Activated CD4-positive, alpha-beta T cell treated with anti-CD3 and anti-CD28 coated beads for 36 hours (primary cell): ENCODE measurements around the gene DCAF6. TPM values are rescaled to one million over a fixed set of nuclear protein-coding genes. Genes with fewer than 3 reads are reported as not detected.

Experiments
- ATAC-seq: fragments of 200-7000 bp; cut with Tn5 transposase; one replicate; pipeline ENCODE4 v1.10.0; 2021; ENCODE audit warnings: mild to moderate bottlenecking, moderate library complexity
- CTCF ChIA-PET: fragments of 350-600 bp; sonication (Branson Sonifier 250); formaldehyde crosslinking; loops from one replicate; lab custom pipeline; 2021; ENCODE audit warnings: antibody characterized with exemption; lab: Charles Lee
- POLR2A ChIA-PET: fragments of 350-600 bp; sonication (Branson Sonifier 250); formaldehyde crosslinking; loops from one replicate; lab custom pipeline; 2021; ENCODE audit warnings: antibody characterized with exemption, inconsistent platforms; lab: Charles Lee
- DNase-seq: peaks from one replicate; pipeline ENCODE4 v3.0.0-alpha.2; 2020
- H3K27ac Mint-ChIP-seq: one replicate; pipeline ENCODE4 v1.8.0; 2021; ENCODE audit warnings: mixed read lengths
- H3K27me3 Mint-ChIP-seq: one replicate; pipeline ENCODE4 v1.8.0; 2021; ENCODE audit warnings: mixed read lengths
- H3K36me3 Mint-ChIP-seq: one replicate; pipeline ENCODE4 v1.8.0; 2021; ENCODE audit warnings: low read depth, mixed read lengths
- H3K4me1 Mint-ChIP-seq: one replicate; pipeline ENCODE4 v1.8.0; 2021; ENCODE audit warnings: mixed read lengths
- H3K4me3 Mint-ChIP-seq: one replicate; pipeline ENCODE4 v1.8.0; 2021; ENCODE audit warnings: mild to moderate bottlenecking, moderate library complexity, mixed read lengths
- H3K9me3 Mint-ChIP-seq: one replicate; pipeline ENCODE4 v1.8.0; 2021; ENCODE audit warnings: low read depth, mixed read lengths
- intact Hi-C, 2 experiments: fragments of 100-400 bp; cut with DNase I in 1 of 2; cut with micrococcal nuclease in 1 of 2; formaldehyde crosslinking; loops; one replicate each; pipeline versions ENCODE4 v1.14.2 to v1.15.1; 2022 to 2024; cut with DNase I, micrococcal nuclease
- total RNA-seq, 2 experiments: library from RNA; stranded (reverse); gene quantifications; one replicate each; pipeline ENCODE4 v1.2.3, GENCODE V29; 2021

DCAF6 gene
- total RNA-seq, 2 experiments from 2014 or later: 25.6 to 28.8 TPM

DNA sequence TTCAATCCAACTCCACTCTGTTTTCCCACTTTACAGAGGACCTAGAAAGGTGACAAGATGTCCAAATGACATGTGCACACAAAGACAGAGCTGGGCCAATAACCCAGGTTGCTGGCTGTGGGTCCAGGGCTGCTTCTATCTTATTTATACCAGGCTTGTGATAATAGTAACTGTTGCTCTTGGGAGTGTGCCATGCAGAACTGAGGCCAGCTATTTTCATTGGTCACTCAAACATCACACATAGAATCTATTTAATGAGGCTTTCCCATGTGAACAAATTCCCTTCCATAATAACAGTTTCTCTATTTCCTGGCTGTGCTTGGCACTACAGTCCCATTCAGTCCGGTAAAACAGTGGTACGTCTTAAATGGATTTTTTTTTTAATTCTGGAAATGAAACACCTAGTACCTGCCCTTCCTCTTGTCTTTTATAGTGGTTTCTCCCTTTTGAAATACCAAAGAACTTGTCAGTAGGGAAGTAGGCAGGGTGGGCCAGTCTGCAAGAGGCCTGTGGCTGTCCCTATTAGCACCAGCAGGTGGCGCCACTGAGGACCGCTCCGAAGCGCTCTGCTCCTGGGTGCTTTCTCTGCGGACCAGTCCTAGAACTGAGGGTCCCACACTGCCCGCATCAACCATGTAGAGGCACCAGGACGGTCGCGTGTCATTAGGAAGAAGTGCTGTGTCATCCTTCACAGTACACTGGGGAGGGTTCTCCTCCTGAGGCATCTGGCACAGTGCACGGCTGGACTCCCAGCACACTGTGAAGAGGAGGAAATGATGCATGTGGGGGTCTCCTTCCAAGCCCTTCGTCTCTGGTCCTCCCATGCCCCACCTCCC lies 148.1 kb downstream of the DCAF6 start:
- ChIA-PET POLR2A (no interaction called here), CTCF (interaction anchor here (0.7 to 3.5 kb wide), 30 partner anchors 8 to 214 kb away, joined by 3 to 41 read pairs (median 3); partner anchors contain the start of gene MPC2)
- Mint-ChIP-seq H3K4me3 (no peak overlapping the region), H3K4me1 (no peaks in the 10 kb centered on the region), H3K27ac (no peak overlapping the region), H3K27me3 (no peaks in the 10 kb centered on the region), H3K9me3 (no peaks in the 10 kb centered on the region), H3K36me3 (no peaks in the 10 kb centered on the region)
- DNase-seq (peak; percentile 81), ATAC-seq (peak; percentile 79)
- intact Hi-C loops: loop anchor here (1.0 to 10.0 kb wide), 7 partner anchors 53 to 482 kb away; partner anchors contain the start of genes DCAF6 (in 1 of the 2), GPR161 (in 1 of the 2) and MPC2 (in 1 of the 2)

GRCh38 chr1:168085401-168085872 lies 149.0 kb downstream of the DCAF6 start:
- Mint-ChIP-seq H3K27ac (no peak overlapping the region), H3K27me3 (no peaks in the 10 kb centered on the region), H3K9me3 (no peaks in the 10 kb centered on the region), H3K4me1 (no peaks in the 10 kb centered on the region), H3K4me3 (no peak overlapping the region), H3K36me3 (no peaks in the 10 kb centered on the region)
- intact Hi-C loops: loop anchor here (2.0 to 10.0 kb wide), 2 partner anchors 237 to 371 kb away; no protein-coding TSS in a partner anchor
- POLR2A ChIA-PET: no interaction called here
- ATAC-seq (no peak), DNase-seq (no peak)
- CTCF ChIA-PET: interaction anchor here (0.7 to 2.6 kb wide), 19 partner anchors 9 to 485 kb away, joined by 3 to 13 read pairs (median 3); partner anchors contain the start of gene MPC2

DNA sequence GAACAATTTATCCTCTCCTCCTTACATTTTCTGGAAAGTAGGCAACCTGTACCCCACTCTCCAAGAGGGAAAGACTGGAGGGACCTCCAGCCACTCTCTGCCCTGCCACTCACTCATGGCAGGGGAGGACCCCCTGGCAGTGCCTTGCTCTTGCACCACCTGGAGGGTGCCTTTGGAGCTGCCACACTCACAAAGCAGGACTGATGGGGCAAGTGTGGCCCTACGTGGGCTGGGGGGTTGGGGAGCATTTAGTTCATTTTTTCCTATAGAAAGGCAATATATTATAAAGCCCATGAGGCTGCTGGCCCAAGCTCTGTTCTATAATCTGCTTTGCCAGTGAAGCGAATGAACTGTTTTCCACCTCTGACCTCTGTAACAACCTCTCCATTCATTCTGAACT lies 150.0 kb downstream of the DCAF6 start:
- no peak overlapping the region for H3K27ac Mint-ChIP-seq
- POLR2A ChIA-PET: no interaction called here
- H3K4me1 Mint-ChIP-seq: no peaks in the 10 kb centered on the region
- CTCF ChIA-PET: interaction anchor here (0.7 to 2.4 kb wide), 6 partner anchors 9 to 486 kb away, joined by 3 to 13 read pairs (median 4); no protein-coding TSS in a partner anchor
- H3K27me3 Mint-ChIP-seq: no peaks in the 10 kb centered on the region
- ATAC-seq (no peak), DNase-seq (no peak)
- H3K9me3 Mint-ChIP-seq: no peaks in the 10 kb centered on the region
- intact Hi-C loops: loop anchor here in 1 of 2 experiments (10.0 kb wide), 1 partner anchor 372 kb away; no protein-coding TSS in a partner anchor
- H3K4me3 Mint-ChIP-seq: no peak overlapping the region
- H3K36me3 Mint-ChIP-seq: no peaks in the 10 kb centered on the region

DNA sequence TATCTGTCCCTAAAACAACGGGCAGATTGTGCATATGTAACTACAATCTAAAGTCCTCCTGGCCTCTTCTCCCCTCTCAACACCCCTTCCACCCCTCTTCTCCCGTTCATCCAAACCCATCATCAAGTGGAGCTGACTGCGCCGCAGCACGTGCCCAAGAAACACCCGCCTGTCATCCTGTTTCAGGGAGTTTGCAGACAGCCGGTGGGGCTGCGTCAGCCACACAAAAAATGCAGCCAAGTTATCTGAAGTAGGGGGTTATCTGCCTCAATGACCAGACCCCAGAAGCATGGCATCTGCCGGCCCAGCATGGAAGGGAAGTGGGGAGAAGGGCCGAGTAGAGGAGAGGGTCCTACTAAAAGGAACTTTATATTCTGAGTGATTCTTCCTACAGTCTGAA lies 151.2 kb downstream of the DCAF6 start:
- no peak for DNase-seq
- no peaks in the 10 kb centered on the region for H3K9me3 Mint-ChIP-seq
- no peaks in the 10 kb centered on the region for H3K36me3 Mint-ChIP-seq
- no peaks in the 10 kb centered on the region for H3K4me1 Mint-ChIP-seq
- H3K27ac Mint-ChIP-seq: no peak overlapping the region
- intact Hi-C loops: loop anchor here in 1 of 2 experiments (10.0 kb wide), 1 partner anchor 373 kb away; no protein-coding TSS in a partner anchor
- ChIA-PET POLR2A (no interaction called here), CTCF (interaction anchor here (0.8 kb wide), 2 partner anchors 9 to 19 kb away, joined by 3 read pairs; no protein-coding TSS in a partner anchor)
- no peak for ATAC-seq
- no peak overlapping the region for H3K4me3 Mint-ChIP-seq
- no peaks in the 10 kb centered on the region for H3K27me3 Mint-ChIP-seq

DNA sequence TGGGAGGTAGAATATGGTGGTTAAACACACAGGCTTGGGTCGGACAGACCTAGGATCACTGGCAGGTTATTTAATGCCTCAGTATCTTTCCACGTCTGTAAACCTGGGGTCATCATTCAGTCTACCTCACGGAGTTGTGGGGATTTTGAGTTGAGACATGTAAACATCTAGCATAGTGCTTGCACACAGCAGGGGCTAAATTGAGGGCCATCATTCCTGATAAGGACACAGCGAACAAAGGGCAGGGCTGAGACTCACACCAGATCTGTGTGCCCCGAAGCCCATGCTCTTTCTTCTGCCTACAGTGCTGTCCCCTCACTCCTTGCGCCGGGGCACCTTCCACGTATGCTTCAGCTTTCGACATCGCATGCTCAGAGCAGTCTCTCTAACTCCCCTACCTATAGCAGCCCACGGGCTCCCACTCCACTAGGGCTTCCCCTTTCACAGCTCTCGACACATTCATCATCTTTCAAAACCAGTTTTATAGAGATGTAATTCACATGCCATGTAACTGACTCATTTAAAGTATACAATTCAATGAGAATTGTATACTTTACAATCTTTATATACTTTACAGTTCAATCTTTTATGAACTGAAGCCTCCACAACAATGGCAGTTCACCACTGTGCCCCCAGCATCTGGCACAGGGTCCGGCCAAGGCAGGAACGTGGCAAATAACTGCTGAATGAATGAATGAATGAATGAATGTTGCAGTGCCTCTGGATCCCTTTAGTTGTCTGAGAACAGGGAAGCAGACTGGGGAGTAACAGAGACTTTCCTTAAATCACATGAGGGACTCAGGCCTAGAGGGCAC lies 152.2 kb downstream of the DCAF6 start:
- ATAC-seq: no peak
- POLR2A ChIA-PET: no interaction called here

GRCh38 chr1:168089326-168089978 lies 153.0 kb downstream of the DCAF6 start:
- H3K4me3 Mint-ChIP-seq: no peak overlapping the region
- intact Hi-C loops: loop anchor here in 1 of 2 experiments (10.0 kb wide), 1 partner anchor 375 kb away; no protein-coding TSS in a partner anchor
- no peaks in the 10 kb centered on the region for H3K36me3 Mint-ChIP-seq
- no peak for ATAC-seq
- no peaks in the 10 kb centered on the region for H3K9me3 Mint-ChIP-seq
- no peak overlapping the region for H3K27ac Mint-ChIP-seq
- no peak for DNase-seq
- H3K4me1 Mint-ChIP-seq: no peaks in the 10 kb centered on the region
- CTCF ChIA-PET: no interaction called here
- POLR2A ChIA-PET: no interaction called here
- H3K27me3 Mint-ChIP-seq: peaks cover 3% of the 10 kb centered on the region

More for the DNA sequence above, 152.2 kb downstream of the DCAF6 start:
- H3K27ac Mint-ChIP-seq: no peak overlapping the region
- H3K27me3 Mint-ChIP-seq: no peaks in the 10 kb centered on the region
- no peaks in the 10 kb centered on the region for H3K4me1 Mint-ChIP-seq
- no peak overlapping the region for H3K4me3 Mint-ChIP-seq
- CTCF ChIA-PET: no interaction called here
- DNase-seq: no peak
- intact Hi-C loops: loop anchor here in 1 of 2 experiments (10.0 kb wide), 1 partner anchor 374 kb away; no protein-coding TSS in a partner anchor
- H3K36me3 Mint-ChIP-seq: no peaks in the 10 kb centered on the region
- no peaks in the 10 kb centered on the region for H3K9me3 Mint-ChIP-seq

GRCh38 chr1:168089979-168090337 lies 153.5 kb downstream of the DCAF6 start:
- Mint-ChIP-seq H3K27ac (no peak overlapping the region), H3K4me1 (no peaks in the 10 kb centered on the region), H3K4me3 (no peak overlapping the region), H3K36me3 (no peaks in the 10 kb centered on the region), H3K27me3 (peaks cover 3% of the 10 kb centered on the region), H3K9me3 (no peaks in the 10 kb centered on the region)
- ChIA-PET POLR2A (no interaction called here), CTCF (no interaction called here)
- ATAC-seq (no peak), DNase-seq (no peak)
- intact Hi-C loops: loop anchor here in 1 of 2 experiments (10.0 kb wide), 1 partner anchor 375 kb away; no protein-coding TSS in a partner anchor

DNA sequence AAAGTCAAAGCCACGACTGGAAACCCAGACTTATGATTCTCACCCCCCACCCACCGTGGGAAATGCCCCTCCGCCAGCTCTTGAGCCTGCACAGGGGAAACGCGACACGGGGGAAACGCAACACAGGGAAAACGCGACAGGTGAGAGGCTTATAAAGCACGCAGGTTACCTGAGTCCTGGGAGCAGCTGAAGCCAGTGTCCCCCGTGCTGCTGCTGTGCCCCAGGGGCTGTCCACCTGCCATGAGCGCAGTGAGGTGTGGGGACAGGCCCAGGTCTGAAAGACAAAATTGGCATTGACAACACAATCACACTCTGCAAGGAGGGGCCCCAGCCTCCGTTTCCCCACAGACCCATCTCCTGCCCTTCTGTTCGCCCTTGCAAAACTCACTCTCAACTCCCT lies 153.9 kb downstream of the DCAF6 start:
- H3K27ac Mint-ChIP-seq: no peak overlapping the region
- H3K4me3 Mint-ChIP-seq: no peak overlapping the region
- no peaks in the 10 kb centered on the region for H3K36me3 Mint-ChIP-seq
- ChIA-PET POLR2A (no interaction called here), CTCF (interaction anchor here (5.4 kb wide), 1 partner anchor 7 kb away, joined by 41 read pairs; no protein-coding TSS in a partner anchor)
- H3K27me3 Mint-ChIP-seq: peaks cover 3% of the 10 kb centered on the region
- intact Hi-C loops: no loop called here
- H3K9me3 Mint-ChIP-seq: no peaks in the 10 kb centered on the region
- H3K4me1 Mint-ChIP-seq: no peaks in the 10 kb centered on the region
- DNase-seq: no peak
- no peak for ATAC-seq

DNA sequence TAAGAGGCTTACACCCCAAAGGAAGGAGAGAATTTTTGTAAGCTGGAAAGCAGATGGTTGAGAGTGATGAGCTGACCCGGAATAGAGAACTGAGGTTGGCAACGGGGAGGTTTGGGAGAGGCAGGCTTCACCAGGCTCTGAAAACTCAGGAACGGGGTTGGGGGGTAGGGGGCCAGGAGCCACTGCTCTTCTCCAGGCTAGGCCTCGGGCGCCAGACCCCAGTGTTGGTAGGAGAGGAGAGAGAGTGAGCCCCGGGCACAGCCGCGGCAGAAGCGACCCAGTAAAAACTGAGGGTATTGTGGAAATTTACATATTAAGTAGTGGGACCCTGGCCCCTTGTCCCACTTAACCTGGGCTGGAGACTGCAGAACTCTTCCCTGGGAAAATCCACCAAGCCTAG lies 154.6 kb downstream of the DCAF6 start:
- Mint-ChIP-seq H3K27me3 (peaks cover 3% of the 10 kb centered on the region), H3K27ac (no peak overlapping the region), H3K36me3 (no peaks in the 10 kb centered on the region), H3K9me3 (no peaks in the 10 kb centered on the region), H3K4me1 (no peaks in the 10 kb centered on the region), H3K4me3 (no peak overlapping the region)
- no peak for ATAC-seq
- CTCF ChIA-PET: interaction anchor here (1.0 to 5.4 kb wide), 2 partner anchors 8 to 24 kb away, joined by 3 to 41 read pairs; no protein-coding TSS in a partner anchor
- intact Hi-C loops: no loop called here
- DNase-seq: no peak
- POLR2A ChIA-PET: no interaction called here

DNA sequence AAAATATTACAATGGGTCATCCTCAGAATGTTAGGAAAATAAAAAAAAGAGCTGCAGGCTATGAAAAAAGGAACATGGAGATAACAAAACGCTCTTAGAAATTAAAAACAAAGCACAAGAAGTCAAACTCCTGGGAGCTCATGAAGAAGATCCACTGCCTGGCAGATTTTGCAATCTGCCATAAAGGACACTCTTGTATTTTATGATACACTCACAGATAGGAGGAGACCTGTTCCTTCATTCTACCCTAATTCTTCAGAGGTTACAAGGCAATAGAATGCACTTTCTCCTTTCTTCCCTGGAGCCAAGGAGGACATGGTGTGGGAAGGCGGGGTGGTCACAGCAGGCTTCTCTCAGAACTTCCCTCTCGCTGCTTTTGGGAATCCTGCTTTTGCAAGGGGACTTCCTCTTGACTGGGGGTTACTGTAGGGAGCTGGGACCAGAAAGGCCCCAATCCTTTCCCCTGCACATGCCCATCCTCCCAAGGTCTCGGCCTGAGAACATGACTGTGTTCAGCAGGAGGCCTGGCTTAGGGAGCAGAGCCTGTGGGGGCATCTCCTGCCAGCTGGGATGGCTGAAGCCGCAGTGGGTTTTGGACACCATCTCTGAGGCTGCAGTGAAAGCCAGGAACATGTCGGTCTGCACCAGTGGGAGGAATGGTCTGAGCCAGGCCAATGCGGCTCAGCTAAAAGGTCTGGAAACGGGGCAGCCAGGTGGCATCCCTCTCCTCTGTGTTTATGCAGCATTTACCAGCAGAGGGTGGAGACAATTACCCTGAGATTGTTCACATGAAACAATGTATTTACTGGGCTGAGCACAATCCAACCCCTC lies 155.5 kb downstream of the DCAF6 start:
- H3K4me1 Mint-ChIP-seq: no peaks in the 10 kb centered on the region
- no peak for DNase-seq
- ATAC-seq: no peak
- H3K27ac Mint-ChIP-seq: no peak overlapping the region
- H3K4me3 Mint-ChIP-seq: no peak overlapping the region
- POLR2A ChIA-PET: no interaction called here
- CTCF ChIA-PET: interaction anchor here (1.0 to 5.4 kb wide), 2 partner anchors 9 to 25 kb away, joined by 3 to 41 read pairs; no protein-coding TSS in a partner anchor
- intact Hi-C loops: no loop called here
- peaks cover 3% of the 10 kb centered on the region for H3K27me3 Mint-ChIP-seq
- no peaks in the 10 kb centered on the region for H3K36me3 Mint-ChIP-seq
- no peaks in the 10 kb centered on the region for H3K9me3 Mint-ChIP-seq
